Kidney tubule cell (primary cell): ENCODE data around the gene CYP2A7.
"Not testable (repeated sequence)": the region's sequence is repeated elsewhere in the genome, so short reads cannot be mapped to it uniquely, and the experiment has no call there.

ENCODE experiments used
- DNase-seq: peaks from one replicate; pipeline ENCODE4 v3.0.0-alpha.2; 2018; ENCODE audit warnings: low spot score

CYP2A7 gene, protein sequence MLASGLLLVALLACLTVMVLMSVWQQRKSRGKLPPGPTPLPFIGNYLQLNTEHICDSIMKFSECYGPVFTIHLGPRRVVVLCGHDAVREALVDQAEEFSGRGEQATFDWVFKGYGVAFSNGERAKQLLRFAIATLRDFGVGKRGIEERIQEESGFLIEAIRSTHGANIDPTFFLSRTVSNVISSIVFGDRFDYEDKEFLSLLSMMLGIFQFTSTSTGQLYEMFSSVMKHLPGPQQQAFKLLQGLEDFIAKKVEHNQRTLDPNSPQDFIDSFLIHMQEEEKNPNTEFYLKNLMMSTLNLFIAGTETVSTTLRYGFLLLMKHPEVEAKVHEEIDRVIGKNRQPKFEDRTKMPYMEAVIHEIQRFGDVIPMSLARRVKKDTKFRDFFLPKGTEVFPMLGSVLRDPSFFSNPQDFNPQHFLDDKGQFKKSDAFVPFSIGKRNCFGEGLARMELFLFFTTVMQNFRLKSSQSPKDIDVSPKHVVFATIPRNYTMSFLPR

DNA sequence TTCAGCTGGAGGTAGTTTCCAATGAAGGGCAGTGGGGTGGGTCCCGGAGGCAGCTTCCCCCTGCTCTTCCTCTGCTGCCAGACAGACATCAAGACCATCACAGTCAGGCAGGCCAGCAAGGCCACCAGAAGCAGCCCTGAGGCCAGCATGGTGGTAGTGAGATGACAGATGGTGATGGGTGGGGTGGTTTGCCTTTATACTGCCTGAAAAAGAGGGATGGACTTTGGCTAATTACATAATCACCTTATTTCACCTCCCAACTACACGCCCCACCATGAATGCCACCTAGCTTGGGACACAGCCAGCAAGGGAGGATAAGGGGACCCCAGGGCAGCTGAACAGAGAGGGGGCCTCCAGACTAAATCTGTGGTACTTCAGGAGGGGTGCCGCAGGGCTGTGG lies at the start of gene CYP2A7:
Gene CYP2A7 (minus strand): TSS at position 170 of the 400 bp plus-strand sequence. CDS start 21 bp downstream, at position 149.
- not testable (repeated sequence) for DNase-seq

DNA sequence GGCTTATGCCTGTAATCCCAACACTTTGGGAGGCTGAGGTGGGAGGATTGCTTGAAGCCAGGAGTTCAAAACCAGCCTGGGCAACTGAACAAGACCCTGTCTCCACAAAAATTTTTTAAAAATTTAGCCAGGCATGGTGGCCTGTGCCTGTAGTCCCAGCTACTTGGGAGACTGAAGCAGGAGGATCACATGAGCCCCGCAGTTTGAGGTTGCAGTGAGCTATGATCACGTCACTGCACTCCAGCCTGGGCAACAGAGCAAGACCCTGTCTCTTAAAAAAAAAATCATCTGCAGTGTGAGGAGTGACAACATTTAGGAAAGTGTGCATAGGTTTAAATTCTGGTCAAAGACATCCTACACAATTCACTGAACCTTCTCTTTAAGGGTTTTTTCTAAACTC lies 48.8 kb upstream of the CYP2A7 start:
- not testable (repeated sequence) for DNase-seq

DNA sequence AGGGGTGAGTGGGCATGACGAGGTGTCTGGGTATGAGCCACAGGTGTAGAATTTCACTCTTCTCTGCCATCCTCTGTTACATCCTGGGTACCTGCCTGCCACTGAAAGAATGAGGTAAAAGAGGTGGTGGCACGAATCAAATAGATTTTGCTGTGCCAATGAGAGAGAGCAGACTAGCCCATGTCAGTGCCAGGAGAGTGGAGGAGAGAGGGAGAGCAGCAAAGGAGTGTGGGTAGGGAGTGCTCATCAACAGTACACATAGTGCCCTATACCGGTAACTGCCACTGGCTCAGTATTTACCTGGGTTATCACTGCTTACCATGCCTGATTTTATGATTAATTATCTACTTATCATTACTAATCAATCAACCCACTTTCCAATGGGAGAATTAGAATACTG lies 47.9 kb upstream of the CYP2A7 start:
- DNase-seq, result not testable (repeated sequence)

DNA sequence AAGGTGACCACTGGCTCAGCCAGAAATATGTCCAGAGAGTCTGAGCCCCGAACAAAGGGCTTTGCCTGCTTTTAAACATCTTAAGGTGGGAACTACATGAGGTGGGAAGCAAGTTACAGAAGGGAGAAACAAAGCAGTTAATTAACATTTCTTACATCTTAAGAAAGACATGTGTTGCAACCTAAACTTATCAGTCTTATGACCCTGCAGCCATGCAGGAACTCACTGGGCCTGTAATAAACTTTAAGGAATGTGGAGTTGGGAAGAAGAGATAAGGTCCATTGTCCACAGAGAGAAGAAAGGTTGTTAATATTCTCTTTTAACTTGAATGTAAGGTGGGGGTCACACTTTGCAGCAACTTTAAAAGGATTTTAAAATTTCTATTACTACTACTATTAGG lies 46.8 kb upstream of the CYP2A7 start:
- DNase-seq, result no peak

DNA sequence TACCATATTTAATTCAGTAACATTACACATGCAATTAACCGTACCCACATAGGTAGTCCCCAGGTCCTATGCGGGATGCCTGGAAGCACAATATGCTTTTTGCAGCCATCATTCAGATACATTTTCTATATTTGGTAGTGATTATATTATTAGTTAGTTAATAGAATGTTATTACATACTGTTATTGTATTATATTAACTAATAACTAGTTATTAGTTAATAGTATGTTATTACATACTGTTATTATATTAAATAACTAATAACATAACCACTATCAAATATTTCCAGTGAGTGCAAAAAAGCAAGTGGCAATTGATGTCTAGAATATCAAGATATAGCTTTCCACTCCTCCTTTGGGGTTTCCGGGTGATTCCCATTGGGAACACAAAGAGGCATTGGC lies 45.5 kb upstream of the CYP2A7 start:
- DNase-seq, result no peak

DNA sequence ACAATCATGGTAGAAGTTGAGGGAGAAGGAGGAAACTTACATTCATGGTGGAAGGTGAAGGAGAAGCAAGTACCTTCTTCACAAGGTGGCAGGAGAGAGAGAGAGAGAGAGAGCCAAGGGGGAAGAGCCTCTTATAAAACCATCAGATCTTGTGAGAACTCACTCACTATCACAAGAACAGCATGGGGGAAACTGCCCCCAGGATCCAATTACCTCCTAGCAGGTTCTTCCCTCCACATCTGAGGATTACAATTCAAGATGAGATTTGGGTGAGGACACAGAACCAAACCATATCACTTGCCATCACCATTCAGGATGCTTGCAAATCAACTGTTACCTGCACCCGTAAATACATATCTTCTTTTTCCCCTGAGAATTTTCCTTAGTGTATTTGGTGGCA lies 44.2 kb upstream of the CYP2A7 start:
- DNase-seq, result not testable (repeated sequence)

DNA sequence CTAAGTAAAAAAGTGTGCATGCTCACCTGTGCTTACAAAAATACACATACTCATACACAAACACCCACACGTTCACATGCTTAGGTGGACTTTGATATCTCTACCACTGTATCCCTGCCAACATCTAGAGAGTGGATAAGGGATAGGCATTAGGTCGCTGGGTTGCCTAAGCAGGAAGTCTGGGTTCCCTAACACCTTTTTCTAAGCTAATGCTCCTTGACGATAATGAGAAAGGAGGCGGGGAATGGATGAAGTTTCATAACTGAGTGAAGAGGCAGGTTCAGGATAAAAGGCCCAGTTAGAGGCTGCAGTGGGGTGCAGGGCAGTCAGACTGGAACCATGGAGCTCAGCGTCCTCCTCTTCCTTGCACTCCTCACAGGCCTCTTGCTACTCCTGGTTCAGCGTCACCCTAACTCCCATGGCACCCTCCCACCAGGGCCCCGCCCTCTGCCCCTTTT lies 41.9 kb upstream of the CYP2A7 start:
- DNase-seq, result no peak

DNA sequence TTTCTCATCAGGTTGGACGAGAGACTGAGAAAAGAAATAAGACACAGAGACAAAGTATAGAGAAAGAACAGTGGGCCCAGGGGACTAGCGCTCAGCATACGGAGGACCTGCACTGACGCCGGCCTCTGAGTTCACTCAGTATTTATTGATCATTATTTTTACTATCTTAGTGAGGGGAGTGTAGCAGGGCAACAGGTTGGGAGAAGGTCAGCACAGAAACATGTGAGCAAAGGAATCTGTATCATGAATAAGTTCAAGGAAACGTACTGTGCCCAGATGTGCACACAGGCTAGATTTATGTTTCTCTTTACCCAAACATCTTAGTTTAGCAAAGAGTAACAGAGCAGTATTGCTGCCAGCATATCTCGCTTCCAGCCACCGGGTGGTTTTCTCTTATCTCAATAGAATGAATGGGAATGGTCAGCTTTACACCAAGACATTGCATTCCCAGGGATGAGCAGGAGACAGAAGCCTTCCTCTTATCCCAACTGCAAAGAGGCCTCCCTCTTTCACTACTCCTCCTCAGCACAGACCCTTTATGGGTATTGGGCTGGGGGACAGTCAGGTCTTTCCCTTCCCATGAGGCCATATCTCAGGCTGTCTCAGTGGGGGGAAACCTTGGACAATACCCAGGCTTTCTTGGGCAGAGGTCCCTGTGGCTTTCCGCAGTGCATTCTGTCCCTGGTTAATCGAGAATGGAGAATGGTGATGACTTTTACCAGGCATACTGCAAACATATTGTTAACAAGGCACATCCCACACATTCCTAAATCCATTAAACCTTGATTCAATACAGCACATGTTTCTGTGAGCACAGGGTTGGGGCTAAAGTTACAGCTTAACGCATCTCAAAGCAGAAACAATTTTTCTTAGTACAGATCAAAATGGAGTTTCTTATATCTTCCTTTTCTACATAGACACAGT lies 40.5 kb upstream of the CYP2A7 start:
- DNase-seq, result not testable (repeated sequence)

DNA sequence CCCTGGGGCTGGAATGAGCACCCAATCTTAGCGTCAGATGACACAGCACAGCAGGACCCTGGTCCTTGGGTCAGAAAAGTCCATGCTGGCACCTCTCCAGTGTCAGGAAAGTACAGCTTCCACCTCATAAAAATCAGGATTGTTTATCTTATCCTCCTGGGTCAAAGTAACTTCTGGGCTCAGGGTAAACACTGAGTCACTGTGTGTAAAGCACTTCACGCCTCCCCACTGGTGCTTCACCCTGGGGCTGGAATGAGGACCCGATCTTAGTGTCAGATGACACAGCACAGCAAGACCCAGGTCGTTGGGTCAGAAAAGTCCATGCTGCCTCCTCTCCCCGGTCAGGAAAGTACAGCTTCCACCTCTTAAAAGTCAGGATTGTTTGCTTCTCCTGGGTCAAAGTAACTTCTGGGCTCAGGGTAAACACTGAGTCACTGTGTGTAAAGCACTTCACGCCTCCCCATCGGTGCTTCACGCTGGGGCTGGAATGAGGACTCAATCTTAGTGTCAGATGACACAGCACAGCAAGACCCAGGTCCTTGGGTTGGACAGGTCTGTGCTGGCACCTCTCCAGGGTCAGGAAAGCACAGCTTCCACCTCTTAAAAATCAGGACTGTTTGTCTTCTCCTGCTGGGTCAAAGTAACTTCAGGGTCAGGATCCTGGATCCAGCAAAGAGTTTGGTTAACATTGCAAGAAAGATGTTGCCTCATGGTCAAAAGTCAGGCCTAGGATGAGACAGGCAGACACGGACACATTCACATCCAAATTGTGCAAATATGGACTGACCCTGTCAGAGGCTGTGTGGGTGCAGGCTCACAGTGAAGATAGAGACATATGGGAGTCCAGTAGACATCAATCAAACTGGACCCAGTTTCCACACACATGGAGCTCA lies 39.2 kb upstream of the CYP2A7 start:
- peak; percentile 59 for DNase-seq

DNA sequence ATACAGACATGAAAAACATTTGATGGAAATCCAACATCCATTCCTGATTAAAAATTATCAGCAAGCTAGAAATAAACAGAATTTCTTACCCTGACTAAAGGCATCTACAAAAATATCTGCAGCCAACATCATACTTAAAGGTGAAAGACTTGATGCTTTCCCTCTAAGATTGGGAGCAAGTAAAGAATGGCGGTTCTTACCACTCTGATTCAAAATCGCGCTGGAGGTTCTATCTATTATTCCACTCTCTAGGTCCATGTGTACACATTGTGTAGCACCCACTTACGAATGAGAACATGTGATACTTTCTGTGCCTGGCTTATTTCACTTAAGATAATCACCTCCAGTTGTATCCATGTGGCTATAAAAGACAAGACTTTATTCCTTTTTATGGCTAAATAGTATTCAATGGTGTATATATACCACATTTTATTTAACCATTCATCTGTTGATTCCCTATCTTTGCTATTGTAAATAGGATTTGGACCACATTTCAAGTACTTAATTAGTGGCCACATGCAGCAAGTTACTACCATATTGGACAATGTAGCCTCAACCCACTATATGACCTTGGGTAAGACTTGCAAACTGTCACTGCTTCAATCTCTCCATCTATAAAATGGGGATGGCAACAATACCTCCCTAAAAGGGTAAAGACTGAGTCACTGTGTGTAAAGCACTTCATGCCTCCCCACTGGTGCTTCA lies 38.4 kb upstream of the CYP2A7 start:
- no peak for DNase-seq

DNA sequence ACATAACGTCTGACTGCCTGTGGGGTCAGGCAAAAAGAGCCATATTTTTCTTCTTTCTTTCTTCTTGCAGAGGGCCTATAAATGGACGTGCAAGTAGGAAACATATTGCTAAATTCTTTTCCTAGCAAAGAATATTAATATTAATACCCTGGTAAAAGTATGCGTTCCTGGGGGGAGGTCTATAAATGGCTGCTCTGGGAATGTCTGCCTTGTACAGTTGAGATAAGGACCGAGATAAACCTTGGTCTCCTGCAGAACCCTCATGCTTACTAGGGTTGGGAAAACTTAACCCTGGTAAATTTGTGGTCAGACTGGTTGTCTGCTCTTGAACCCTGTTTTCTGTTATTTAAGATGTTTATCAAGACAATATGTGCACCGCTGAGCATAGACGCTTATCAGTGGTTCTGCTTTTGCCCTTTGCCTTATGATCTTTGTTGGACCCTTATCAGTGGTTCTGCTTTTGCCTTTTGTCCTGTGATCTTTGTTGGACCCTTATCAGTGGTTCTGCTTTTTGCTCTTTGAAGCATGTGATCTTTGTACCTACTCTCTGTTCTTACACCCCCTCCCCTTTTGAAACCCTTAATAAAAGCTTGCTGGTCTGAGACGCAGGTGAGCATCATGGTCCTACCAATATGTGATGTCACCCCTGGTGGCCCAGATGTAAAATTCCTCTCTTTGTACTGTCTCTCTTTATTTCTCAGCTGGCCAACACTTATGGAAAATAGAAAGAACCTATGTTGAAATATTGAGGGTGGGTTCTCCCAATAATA lies 37.7 kb upstream of the CYP2A7 start:
- not testable (repeated sequence) for DNase-seq

DNA sequence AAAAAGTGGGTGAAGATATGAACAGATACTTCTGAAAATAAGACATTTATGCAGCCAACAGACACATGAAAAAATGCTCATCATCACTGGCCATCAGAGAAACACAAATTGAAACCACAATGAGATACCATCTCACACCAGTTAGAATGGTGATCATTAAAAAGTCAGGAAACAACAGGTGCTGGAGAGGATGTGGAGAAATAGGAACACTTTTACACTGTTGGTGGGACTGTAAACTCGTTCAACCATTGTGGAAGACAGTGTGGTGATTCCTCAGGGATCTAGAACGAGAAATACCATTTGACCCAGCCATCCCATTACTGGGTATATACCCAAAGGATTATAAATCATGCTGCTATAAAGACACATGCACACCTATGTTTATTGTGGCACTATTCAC lies 36.3 kb upstream of the CYP2A7 start:
- not testable (repeated sequence) for DNase-seq

DNA sequence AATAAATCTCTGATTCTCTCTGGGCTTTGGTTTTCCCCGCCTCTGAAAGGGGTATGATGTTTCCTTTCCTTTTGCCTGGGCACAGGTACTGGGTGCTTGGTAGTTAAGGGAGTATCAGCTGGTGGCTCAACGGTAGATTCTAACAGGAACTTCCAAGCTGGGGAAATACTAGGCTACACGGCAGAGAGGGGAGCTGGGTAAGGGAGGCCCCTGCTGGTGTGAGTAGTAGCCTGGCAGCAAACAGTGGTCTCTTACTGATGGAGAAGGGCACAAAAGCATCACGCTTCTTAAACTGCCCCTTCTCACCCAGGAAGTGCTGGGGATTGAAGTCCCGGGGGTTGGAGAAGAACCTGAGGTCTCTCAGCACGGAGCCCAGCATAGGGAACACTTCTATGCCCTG lies 26.9 kb upstream of the CYP2A7 start:
- peak; percentile 6 for DNase-seq

DNA sequence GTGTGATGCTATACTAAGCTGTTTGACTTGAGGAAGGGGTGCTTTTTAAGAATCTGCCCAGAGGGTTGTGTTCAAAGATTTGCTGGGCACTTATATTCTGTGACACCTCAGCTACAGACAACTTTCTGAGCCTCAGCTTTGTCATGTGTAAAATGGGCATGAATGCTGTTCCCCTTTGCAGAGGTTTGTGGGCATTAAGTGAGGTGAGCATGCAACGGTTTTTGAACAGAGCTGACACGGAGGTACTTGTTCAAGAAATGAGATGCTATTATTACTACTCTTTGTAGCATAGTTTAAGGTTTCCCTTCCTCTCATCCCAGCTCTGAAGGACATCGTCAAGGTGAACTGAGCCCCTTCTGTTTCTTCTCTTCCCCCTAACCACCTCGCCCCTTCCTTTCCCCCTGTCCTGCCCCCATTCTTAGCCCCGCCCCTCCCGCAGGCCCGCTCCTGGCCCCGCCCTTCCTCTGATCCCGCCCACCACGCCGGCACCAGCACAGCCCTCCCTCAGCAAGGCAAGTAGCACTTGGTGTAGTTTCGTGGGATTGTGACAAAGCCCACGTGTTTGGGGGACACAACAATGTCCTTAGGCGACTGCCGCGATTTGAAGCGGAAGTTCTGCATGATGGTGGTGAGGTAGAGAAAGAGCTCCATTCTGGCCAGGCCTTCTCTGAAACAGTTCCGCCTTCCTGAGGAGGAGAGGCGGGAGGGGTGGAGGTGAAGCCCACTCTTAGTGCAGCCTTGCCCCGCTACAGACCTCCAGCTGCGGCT lies 26.1 kb upstream of the CYP2A7 start:
- DNase-seq, result no peak

DNA sequence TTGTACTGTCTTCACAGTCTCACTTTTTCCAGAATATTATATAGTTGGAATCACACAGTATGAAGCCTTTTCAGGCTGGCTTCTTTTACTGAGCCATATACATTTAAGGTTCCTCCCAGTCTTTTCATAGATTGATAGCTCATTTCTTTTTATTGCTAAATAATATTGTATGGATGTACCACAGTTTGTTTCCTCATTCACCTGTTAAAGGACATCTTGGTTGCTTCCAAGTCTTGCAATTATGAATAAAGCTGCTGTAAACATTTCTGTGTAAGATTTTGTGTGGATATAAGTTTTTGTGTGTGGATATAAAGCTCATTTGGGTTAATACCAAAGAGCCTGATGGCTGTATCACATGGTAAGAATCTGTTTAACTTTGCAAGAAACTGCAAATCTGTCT lies 24.5 kb upstream of the CYP2A7 start:
- DNase-seq, result no peak

DNA sequence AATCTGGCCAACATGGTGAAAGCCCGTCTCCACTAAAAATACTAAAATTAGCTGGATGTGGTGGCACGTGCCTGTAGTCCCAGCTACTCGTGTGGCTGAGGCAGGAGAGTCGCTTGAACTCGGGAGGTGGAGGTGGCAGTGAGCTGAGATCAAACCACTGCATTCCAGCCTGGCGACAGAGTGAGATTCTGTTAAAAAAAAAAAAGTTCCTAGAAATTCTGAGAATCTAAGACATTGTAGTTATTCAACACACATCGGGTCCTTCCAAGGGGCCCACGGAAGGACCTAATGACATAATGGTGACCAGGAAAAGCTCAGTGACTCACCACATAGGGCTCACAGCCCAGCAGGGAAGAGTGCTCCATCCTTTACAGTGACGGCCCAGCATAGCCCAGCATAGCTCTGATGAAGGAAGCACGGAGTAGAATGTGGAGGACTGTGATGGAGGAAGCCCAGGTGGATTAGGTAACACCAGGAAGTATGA lies 22.7 kb upstream of the CYP2A7 start:
- DNase-seq, result peak; percentile 52

DNA sequence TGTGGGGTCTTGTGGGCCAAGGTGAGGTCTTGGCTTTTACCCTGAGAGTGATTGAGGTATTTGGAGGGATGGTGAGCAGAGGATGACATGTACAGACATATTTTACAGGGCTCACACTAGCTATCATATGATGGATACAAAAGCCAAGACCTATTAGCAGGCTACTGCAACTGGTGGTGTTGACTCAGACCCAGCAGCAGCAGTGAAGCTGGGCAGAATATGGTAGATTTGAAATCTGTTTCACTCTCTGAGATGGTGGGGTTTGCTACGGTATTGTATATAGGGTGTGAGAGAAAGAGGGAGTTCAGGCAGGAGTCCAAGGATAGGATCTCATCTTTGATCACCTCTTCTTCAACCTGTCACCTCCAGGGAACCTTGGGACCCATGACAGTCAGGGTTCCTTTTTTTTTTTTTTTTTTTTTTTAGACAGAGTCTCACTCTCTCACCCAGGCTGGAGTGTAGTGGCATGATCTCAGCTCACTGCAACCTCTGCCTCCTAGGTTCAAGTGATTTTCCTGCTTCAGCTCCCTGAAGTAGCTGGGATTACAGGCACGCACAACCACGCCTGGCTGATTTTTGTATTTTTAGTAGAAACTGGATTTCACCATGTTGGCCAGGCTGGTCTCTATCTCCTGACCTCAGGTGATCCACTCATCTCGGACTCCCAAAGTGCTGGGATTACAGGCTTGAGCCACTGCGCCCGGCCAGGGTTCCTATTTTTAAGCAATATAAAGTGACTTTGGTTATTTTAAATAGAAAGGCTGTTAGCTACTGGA lies 20.1 kb upstream of the CYP2A7 start:
- DNase-seq, result not testable (repeated sequence)

DNA sequence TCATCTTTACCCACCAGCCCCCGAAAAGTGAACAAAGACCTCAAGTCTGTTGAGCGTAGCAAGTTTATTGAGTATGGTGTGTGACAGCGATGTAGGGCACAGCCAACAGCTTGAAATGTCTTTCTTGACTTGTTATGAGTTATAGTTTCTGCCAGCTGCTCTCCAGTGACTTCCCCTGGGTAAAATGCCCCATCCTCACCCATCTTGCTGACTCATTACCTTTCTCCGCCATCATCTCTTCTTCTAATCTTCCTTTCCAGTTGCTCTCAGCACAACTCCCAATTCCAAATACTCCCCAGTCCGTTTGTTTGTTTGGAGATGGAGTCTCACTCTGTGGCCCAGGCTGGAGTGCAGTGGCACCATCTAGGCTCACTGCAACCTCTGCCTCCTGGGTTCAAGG lies 18.5 kb upstream of the CYP2A7 start:
- not testable (repeated sequence) for DNase-seq
